Adrenal gland (tissue), 12 donors: ENCODE data around the gene KCNQ4. TPM values are rescaled to one million over a fixed set of nuclear protein-coding genes. Genes with fewer than 3 reads are reported as not detected.

Experiments used
- DNase-seq, 7 donors: peaks; one replicate each; pipeline ENCODE4 v3.0.0-alpha.2; 2019 to 2020
- H3K27ac ChIP-seq, 5 donors: fragments of 200-600 bp; sonication (generic) in 4 of 5; 1 replicate in 3 of 5; 2 replicates in 2 of 5; pipeline versions ENCODE4 v1.5.1 to v1.8.0; 2016 to 2020; ENCODE audit warnings: mild to moderate bottlenecking in 1 of 5
- H3K27me3 ChIP-seq: fragments of 200-600 bp; 2 replicates; pipeline ENCODE4 v1.8.0; 2021
- H3K36me3 ChIP-seq, 2 donors: fragments of 200-600 bp; replicated peaks in 1 of 2; 1 replicate in 1 of 2; 2 replicates in 1 of 2; pipeline versions ENCODE4 v1.5.1 to v1.8.0; 2018 to 2022
- H3K4me1 ChIP-seq, 2 donors: fragments of 200-600 bp; replicated peaks in 1 of 2; 1 replicate in 1 of 2; 2 replicates in 1 of 2; pipeline versions ENCODE4 v1.5.1 to v1.8.0; 2018 to 2021
- H3K4me3 ChIP-seq, 4 donors: fragments of 200-600 bp; sonication (generic) in 3 of 4; one replicate each; pipeline ENCODE4 v1.5.1; 2016 to 2018
- H3K9me3 ChIP-seq, 3 donors: fragments of 200-600 bp; sonication (generic) in 1 of 3; replicated peaks in 1 of 3; 1 replicate in 2 of 3; 2 replicates in 1 of 3; pipeline versions ENCODE4 v1.5.1 to v1.8.0; 2016 to 2021
- POLR2A ChIP-seq, 2 donors: fragments of 450-650 bp; IDR thresholded peaks; one replicate each; pipeline ENCODE4 v1.6.1; 2017; ENCODE audit warnings: antibody characterized with exemption in 2 of 2, mild to moderate bottlenecking in 2 of 2, moderate library complexity in 1 of 2
- WGBS, 4 donors: extraction: QIAGEN DNeasy Blood & Tissue Kit in 2 of 4; methylation state at CpG; one replicate each; pipeline versions ENCODE4 v1.1.5 to v1.1.7; 2013 to 2017; 5-methylcytosine and 5-hydroxymethylcytosine counted together
- intact Hi-C, 2 donors: fragments of 100-400 bp; cut with DNase I; formaldehyde crosslinking; loops; one replicate each; pipeline versions ENCODE4 v1.14.1 to v1.15.0; 2022 to 2023
- polyA plus RNA-seq, 3 donors: library from polyadenylated mRNA; stranded (reverse); fragments of 200-250 nt in 2 of 3; fragments of 350-450 nt in 1 of 3; fragmentation: Illumina TruSeq in 1 of 3; extraction: RNeasy Lipid Tissue Mini Kit (QIAGEN cat#74804) in 1 of 3; gene quantifications; one replicate each; pipeline ENCODE4 v1.2.3, GENCODE V29; 2013 to 2014
- total RNA-seq, 9 donors: library from RNA; depleted of rRNA in 4 of 9; stranded (reverse); fragments of >200 nt in 4 of 9; fragments of 120-200 nt in 1 of 9; fragmentation: NEBNext Ultra II Directional in 1 of 9; extraction: Animal tissue kit (Norgen Biotek cat#: 25700) in 1 of 9; gene quantifications; one replicate each; pipeline versions ENCODE4 v1.1.0 to v1.2.4, GENCODE V29; 2013 to 2023
- TF ChIP-seq, protein P1 (sequence below), 6 experiments: fragments of 450-650 bp in 4 of 6; fragments of 200-600 bp in 2 of 6; sonication (generic) in 1 of 6; IDR thresholded peaks; 1 replicate in 5 of 6; 2 replicates in 1 of 6; pipeline versions ENCODE4 v1.5.1 to v1.8.0; 2016 to 2021; ENCODE audit warnings: antibody characterized with exemption in 6 of 6, mild to moderate bottlenecking in 2 of 6, moderate library complexity in 1 of 6
- donor health status: healthy with polysubstance abuse.
- donor health status: Bipolar disorder and iron deficiency.
- donor health status: DM: yes; HTN: yes; CAD: no.
- donor health status: DM: no; HTN: no; CAD: no.
- donor health status: DM: no; HTN: no; CAD: no.
- donor health status: DM: yes; HTN: yes; CAD: no.

KCNQ4 gene
- total and polyA plus RNA-seq, 12 donors: 0.06 to 1.0 (median 0.29) TPM; not detected in 2

DNA sequence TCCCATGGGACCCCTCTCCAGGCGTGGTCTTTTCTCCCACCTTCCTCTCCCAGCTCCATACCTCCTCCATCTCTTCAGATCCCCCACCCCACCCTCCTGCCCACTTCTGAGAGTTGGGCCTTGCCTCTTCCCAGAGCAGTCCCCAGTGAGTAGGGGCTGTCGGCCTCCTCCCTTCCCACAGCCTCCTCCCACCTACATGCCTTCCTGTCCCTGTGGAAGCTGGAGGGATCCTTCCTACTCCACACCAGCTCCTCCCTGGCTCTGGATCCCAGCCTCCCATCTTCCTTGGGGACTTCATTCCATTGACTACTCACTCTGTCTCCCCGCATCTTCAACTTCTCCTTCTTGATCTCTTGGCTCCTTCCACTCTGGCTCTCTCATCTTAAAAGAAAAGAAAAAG lies 24.9 kb downstream of the KCNQ4 start:
- intact Hi-C loops: no loop called here
- H3K4me3 ChIP-seq: no peak overlapping the region
- no peaks in the 10 kb centered on the region for H3K27me3 ChIP-seq
- WGBS, 4 donors: 78 to 86% (median 81%) methylated on average over 3 of the region's 3 CpGs
- no peak for TF ChIP-seq POLR2A (IDR thresholded peaks at IDR 0.05)
- TF ChIP-seq, protein P1, sequence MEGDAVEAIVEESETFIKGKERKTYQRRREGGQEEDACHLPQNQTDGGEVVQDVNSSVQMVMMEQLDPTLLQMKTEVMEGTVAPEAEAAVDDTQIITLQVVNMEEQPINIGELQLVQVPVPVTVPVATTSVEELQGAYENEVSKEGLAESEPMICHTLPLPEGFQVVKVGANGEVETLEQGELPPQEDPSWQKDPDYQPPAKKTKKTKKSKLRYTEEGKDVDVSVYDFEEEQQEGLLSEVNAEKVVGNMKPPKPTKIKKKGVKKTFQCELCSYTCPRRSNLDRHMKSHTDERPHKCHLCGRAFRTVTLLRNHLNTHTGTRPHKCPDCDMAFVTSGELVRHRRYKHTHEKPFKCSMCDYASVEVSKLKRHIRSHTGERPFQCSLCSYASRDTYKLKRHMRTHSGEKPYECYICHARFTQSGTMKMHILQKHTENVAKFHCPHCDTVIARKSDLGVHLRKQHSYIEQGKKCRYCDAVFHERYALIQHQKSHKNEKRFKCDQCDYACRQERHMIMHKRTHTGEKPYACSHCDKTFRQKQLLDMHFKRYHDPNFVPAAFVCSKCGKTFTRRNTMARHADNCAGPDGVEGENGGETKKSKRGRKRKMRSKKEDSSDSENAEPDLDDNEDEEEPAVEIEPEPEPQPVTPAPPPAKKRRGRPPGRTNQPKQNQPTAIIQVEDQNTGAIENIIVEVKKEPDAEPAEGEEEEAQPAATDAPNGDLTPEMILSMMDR (IDR thresholded peaks at IDR 0.05): no peak
- H3K4me1 ChIP-seq: no peaks in the 10 kb centered on the region
- H3K9me3 ChIP-seq: no peaks in the 10 kb centered on the region
- H3K36me3 ChIP-seq: no peaks in the 10 kb centered on the region
- no peak for DNase-seq
- H3K27ac ChIP-seq: no peak overlapping the region

DNA sequence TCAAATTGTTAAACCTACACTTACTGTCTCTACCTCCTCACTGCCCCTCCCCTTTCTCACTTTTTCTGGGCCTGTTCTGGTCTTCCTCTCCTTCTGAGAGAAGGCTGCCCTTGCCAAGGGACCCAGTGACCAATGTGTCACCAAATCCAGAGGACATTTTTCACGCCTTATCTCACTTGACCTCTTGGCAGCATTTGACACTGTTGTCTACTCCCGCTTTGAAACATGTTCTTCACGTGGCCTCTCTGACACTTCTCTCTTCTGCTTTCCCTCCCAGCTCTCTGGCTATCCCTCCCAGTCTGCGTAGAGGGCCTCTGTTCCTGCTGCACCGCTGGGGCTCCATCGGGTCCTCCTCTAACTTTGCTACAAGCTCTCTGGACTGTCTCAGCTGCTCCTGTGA lies 25.3 kb downstream of the KCNQ4 start:
- no peak for TF ChIP-seq POLR2A (IDR thresholded peaks at IDR 0.05)
- TF ChIP-seq, protein P1 (IDR thresholded peaks at IDR 0.05): no peak
- Histone ChIP-seq H3K4me3 (no peak overlapping the region), H3K27me3 (no peaks in the 10 kb centered on the region), H3K4me1 (no peaks in the 10 kb centered on the region), H3K9me3 (no peaks in the 10 kb centered on the region), H3K27ac (no peak overlapping the region), H3K36me3 (no peaks in the 10 kb centered on the region)
- intact Hi-C loops: no loop called here
- 66 to 76% (median 68%) methylated on average over 6 of the region's 6 CpGs for WGBS, 4 donors
- no peak for DNase-seq

DNA sequence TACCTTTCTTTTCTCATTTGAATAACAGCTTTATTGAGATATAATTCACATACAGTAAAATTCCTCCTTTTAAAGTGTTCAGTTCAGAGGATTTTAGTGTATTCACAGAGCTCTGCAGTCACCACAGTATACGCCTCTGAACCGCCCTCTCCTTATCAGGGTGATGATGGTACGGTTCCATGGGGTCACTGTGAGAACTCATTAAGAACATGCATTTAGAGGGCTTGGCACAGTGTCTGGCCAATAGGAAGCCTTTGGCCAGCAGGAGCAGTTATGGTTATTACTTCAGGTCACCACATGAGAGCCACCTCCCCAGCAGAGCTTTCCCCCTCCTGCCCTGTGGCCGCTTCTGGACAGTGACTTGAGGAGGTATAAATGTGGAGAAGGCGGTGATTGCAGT lies 27.3 kb downstream of the KCNQ4 start:
- intact Hi-C loops: no loop called here
- TF ChIP-seq, protein P1 (IDR thresholded peaks at IDR 0.05): no peak
- TF ChIP-seq POLR2A (IDR thresholded peaks at IDR 0.05): no peak
- 82 to 96% (median 89%) methylated on average over 5 of the region's 5 CpGs for WGBS, 4 donors
- H3K4me3 ChIP-seq: no peak overlapping the region
- no peak overlapping the region for H3K27ac ChIP-seq
- no peaks in the 10 kb centered on the region for H3K27me3 ChIP-seq
- H3K36me3 ChIP-seq: no peaks in the 10 kb centered on the region
- H3K9me3 ChIP-seq: no peaks in the 10 kb centered on the region
- no peaks in the 10 kb centered on the region for H3K4me1 ChIP-seq
- DNase-seq: no peak

DNA sequence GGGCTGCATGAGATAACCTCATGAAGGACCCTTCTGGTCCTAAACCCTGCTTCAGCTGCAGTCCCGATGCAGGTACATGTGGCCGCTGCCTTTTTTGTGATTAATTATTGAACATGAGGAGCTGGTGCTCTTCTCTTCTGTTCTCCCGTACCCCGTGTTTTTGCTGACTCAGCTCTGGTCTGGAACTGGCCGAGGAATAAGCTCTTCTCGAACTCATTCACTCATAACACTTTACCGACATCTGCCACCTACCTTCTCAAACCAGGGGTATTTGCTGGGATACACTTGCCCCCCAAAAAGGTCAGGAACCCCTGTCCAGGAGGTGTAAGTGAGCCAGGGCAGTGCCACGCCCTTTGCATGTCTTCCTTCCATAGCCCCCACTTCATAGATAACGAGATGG lies 31.8 kb downstream of the KCNQ4 start:
- Histone ChIP-seq H3K4me1 (no peaks in the 10 kb centered on the region), H3K27ac (no peak overlapping the region), H3K4me3 (no peak overlapping the region), H3K36me3 (no peaks in the 10 kb centered on the region), H3K9me3 (no peaks in the 10 kb centered on the region), H3K27me3 (no peaks in the 10 kb centered on the region)
- no peak for DNase-seq
- no peak for TF ChIP-seq POLR2A (IDR thresholded peaks at IDR 0.05)
- TF ChIP-seq, protein P1 (IDR thresholded peaks at IDR 0.05): no peak
- intact Hi-C loops: no loop called here
- 72 to 83% (median 80%) methylated on average over 9 of the region's 9 CpGs for WGBS, 4 donors
